Kidney epithelial cell (primary cell): ENCODE data around the gene CHMP6. TPM values are rescaled to one million over a fixed set of nuclear protein-coding genes. Genes with fewer than 3 reads are reported as not detected.

Experiments used
- DNase-seq: peaks from one replicate; pipeline ENCODE4 v3.0.0-alpha.2; 2010; ENCODE audit warnings: low read depth
- H3K27me3 ChIP-seq: 2 replicates; pipeline ENCODE4 v1.6.0; 2011; ENCODE audit warnings: low read length; ENCODE audit not compliant: control insufficient read depth, insufficient read depth
- H3K36me3 ChIP-seq: 2 replicates; pipeline ENCODE4 v1.5.1; 2011; ENCODE audit warnings: low read length; ENCODE audit not compliant: control insufficient read depth, insufficient read depth
- H3K4me3 ChIP-seq: 2 replicates; pipeline ENCODE4 v1.5.1; 2011; ENCODE audit warnings: low read depth, mild to moderate bottlenecking, control low read depth, low read length
- total RNA-seq: library from RNA; depleted of rRNA; stranded (reverse); fragments of >200 nt; gene quantifications from 2 replicates; pipeline ENCODE4 v1.2.3, GENCODE V29; 2015
- TF ChIP-seq, protein P1 (sequence below): IDR thresholded peaks from 2 replicates; pipeline ENCODE4 v1.5.1; 2011; ENCODE audit warnings: mild to moderate bottlenecking, moderate library complexity, low read length, control low read depth, inconsistent platforms; ENCODE audit not compliant: insufficient read depth, poor library complexity, severe bottlenecking

CHMP6 gene
- total RNA-seq, 1 donor from 2014 or later: 26.6 TPM

DNA sequence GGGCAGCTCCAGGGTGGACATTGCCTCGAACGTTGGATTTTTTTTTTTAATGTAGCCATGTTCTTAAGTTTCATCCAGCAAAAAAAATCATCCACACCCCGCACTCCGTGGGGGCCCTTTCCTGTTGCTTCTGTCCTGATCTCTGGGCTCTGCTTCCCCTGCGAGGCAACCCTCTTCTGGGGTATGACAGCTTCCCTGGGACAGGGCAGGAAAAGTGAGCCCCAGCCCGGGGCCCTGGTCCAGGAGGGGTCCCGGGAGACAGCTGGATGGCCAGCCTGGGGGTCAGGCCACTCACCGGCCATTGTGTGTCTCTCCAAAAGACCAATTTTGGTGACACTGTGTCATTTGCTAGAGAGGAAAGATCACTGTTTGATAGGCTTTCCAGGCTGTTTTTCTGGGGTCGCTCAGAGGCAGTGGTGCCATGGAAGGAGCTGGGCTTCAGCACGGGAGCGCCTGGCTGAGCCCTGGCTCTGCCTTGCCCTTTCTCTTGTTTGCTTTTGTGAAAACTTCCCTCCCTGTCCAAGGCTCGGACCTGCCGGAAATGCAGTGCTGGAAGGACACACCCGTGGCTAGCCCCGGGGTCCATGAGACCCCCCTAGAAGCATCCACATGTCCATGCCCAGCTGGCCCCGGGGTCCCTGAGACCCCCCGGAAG, 41.0 kb upstream of the CHMP6 start:
- no peaks in the 10 kb centered on the region for H3K27me3 ChIP-seq
- no peak for DNase-seq
- no peak overlapping the region for H3K4me3 ChIP-seq
- no peaks in the 10 kb centered on the region for H3K36me3 ChIP-seq
- TF ChIP-seq, protein P1, sequence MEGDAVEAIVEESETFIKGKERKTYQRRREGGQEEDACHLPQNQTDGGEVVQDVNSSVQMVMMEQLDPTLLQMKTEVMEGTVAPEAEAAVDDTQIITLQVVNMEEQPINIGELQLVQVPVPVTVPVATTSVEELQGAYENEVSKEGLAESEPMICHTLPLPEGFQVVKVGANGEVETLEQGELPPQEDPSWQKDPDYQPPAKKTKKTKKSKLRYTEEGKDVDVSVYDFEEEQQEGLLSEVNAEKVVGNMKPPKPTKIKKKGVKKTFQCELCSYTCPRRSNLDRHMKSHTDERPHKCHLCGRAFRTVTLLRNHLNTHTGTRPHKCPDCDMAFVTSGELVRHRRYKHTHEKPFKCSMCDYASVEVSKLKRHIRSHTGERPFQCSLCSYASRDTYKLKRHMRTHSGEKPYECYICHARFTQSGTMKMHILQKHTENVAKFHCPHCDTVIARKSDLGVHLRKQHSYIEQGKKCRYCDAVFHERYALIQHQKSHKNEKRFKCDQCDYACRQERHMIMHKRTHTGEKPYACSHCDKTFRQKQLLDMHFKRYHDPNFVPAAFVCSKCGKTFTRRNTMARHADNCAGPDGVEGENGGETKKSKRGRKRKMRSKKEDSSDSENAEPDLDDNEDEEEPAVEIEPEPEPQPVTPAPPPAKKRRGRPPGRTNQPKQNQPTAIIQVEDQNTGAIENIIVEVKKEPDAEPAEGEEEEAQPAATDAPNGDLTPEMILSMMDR: no peak

DNA sequence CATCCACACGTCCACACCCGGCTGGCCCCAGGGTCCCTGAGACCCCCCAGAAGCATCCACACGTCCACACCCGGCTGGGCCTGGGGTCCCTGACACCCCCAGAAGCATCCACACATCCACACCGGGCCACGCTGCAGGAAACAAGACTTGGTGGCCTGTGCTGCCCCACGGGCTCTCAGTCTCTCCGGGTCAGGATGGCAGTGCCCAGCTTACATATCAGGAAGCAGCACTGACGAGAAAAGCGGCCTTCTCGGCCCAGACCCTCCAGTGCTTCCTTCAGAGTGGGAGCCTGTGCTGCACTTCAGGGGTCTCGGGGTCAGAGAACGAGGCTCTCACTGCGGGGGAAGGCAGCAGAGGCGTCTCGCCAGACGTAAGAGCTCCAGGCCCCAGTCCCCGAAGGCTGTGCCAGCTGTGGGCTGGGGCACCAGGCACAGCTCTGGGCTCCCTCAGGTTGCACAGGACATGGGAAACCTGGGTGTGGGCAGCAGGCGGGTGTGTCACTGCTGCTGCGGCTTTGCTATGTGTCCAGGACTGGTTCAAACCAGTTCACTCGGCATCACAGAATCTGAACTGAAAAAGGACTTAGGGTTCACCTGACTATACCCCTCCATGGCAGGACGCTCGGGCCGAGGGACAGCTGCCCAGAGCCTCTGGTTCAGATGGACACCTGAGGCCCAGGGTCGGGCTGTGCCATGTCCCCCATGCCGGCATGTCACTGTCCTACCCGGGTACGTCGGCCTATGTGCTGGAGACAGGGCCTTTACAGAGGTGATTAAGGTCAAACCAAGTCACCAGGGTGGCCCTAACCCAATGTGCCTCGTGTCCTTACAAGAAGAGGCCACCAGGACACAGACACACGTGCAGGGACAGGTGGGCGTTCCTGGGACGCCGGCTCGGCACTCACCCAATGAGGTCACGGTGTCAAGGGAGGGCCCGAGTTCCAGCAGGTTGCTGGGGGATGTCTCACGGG, 40.2 kb upstream of the CHMP6 start:
- Histone ChIP-seq H3K4me3 (no peak overlapping the region), H3K27me3 (no peaks in the 10 kb centered on the region), H3K36me3 (no peaks in the 10 kb centered on the region)
- DNase-seq: no peak
- TF ChIP-seq, protein P1: no peak

DNA sequence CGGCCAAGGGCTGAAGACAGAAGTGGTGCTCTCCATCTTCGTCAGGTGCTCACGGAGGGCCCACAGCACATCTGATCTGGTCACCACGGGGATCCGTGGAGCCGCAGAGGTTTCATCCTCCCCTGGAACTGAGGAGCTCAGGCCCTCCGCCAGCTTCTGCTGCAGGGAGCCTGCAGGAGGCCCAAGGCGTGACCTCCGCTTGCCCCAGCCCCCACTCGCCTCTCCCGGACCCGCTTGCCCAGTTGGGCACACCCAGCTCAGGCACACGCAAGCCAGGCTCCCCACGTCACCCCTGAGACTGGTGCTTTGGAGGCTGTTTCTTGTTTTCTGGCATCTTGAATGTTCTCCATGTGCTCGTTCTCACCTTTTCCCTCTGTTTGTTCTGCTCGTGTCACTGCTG, 39.4 kb upstream of the CHMP6 start:
- no peaks in the 10 kb centered on the region for H3K27me3 ChIP-seq
- no peak overlapping the region for H3K4me3 ChIP-seq
- no peak for DNase-seq
- TF ChIP-seq, protein P1: no peak
- no peaks in the 10 kb centered on the region for H3K36me3 ChIP-seq

DNA sequence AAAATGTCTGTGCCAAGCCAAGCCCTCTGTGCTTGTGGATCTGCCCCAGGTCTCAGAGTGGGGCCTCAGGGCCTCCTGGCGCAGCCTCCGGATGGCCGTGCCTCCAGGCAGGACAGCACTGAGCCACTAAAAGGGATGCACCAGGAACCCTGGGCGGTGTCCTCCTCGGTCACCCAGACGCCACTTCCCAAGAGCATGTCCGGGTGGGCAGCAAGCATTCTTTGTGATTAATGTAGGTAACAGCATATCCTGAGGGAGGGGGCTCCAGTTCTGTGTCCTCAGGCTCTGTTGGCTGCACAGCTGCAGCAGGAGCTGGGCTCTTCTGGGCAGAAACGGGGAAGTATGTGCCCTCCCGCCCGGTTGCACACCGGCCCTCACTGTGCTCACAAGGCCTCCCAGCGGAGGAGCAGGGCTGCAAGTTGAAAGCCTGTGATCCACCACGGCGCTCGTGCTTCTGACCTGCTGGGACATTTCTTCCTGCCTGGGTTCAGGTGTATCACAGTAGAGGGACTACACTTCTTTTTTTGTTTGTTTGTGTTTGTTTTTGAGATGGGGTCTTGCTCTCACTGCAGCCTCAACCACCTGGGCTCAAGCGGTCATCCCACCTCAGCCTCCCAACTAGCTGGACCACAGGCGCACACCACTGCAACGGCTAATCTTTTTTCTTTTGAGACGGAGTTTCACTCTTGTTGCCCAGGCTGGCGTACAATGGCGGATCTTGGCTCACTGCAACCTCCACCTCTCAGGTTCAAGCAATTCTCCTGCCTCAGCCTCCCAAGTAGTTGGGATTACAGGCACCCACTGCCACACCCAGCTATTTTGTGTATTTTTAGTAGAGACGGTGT, 37.9 kb upstream of the CHMP6 start:
- Histone ChIP-seq H3K36me3 (no peaks in the 10 kb centered on the region), H3K27me3 (no peaks in the 10 kb centered on the region), H3K4me3 (no peak overlapping the region)
- DNase-seq: no peak
- TF ChIP-seq, protein P1: no peak

DNA sequence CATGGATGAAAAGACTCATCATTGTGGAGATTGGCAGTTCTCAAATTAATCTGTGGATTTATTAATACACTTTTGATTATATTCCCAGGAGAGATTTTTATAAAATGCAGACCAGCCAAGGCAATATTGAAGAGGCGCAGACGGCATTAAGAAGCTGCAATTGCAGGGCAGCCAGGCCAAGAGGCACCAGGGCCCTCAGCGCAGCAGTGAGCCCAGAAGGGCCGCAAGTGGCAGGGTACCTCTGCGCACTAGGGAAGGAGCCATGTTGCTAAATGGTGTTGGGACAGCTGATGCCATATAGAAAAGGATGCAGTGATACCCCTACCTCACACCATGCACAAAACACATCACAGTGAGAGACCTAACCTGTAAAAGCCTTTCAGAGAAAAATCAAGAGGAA, 36.6 kb upstream of the CHMP6 start:
- no peaks in the 10 kb centered on the region for H3K36me3 ChIP-seq
- TF ChIP-seq, protein P1: no peak
- no peak for DNase-seq
- H3K4me3 ChIP-seq: no peak overlapping the region
- no peaks in the 10 kb centered on the region for H3K27me3 ChIP-seq
